ENCODE measurements around the gene PRKCE.
"Not testable (repeated sequence)": the region's sequence is repeated elsewhere in the genome, so short reads cannot be mapped to it uniquely, and the experiment has no call there.

Gene PRKCE

GRCh38 chr2:45909677-45910191 is 258.3 kb downstream of the PRKCE start:
- WGBS, result 87% methylated on average over 5 of the region's 5 CpGs
- no peak overlapping the region for H3K9ac ChIP-seq (ENCODE audit: low read depth, low read length)

GRCh38 chr2:45910473-45911060 is 259.1 kb downstream of the PRKCE start:
- Histone ChIP-seq H3K9me3 (ENCODE audit: insufficient read depth, low read depth, low read length) (no peaks in the 10 kb centered on the region), H3K36me3 (ENCODE audit: insufficient read depth, low read length) (no peaks in the 10 kb centered on the region), H3K27ac (ENCODE audit: low read depth, low read length) (no peak overlapping the region), H3K9ac (ENCODE audit: low read depth, low read length) (no peak overlapping the region), H3K4me3 (ENCODE audit: low read length) (no peak overlapping the region), H3K4me1 (ENCODE audit: insufficient read depth, low read length) (no peaks in the 10 kb centered on the region), H3K27me3 (ENCODE audit: insufficient read depth, low read length) (no peaks in the 10 kb centered on the region)
- WGBS, result 93% methylated on average over 7 of the region's 7 CpGs

More at GRCh38 chr2:45909677-45910191, 258.3 kb downstream of the PRKCE start:
- Histone ChIP-seq H3K27me3 (ENCODE audit: insufficient read depth, low read length) (no peaks in the 10 kb centered on the region), H3K27ac (ENCODE audit: low read depth, low read length) (no peak overlapping the region), H3K4me3 (ENCODE audit: low read length) (no peak overlapping the region), H3K36me3 (ENCODE audit: insufficient read depth, low read length) (no peaks in the 10 kb centered on the region), H3K4me1 (ENCODE audit: insufficient read depth, low read length) (no peaks in the 10 kb centered on the region), H3K9me3 (ENCODE audit: insufficient read depth, low read depth, low read length) (no peaks in the 10 kb centered on the region)

GRCh38 chr2:45911538-45911937 is 260.1 kb downstream of the PRKCE start:
- no peaks in the 10 kb centered on the region for H3K4me1 ChIP-seq (ENCODE audit: insufficient read depth, low read length)
- no peak overlapping the region for H3K4me3 ChIP-seq (ENCODE audit: low read length)
- H3K9me3 ChIP-seq (ENCODE audit: insufficient read depth, low read depth, low read length), result no peaks in the 10 kb centered on the region
- no peaks in the 10 kb centered on the region for H3K27me3 ChIP-seq (ENCODE audit: insufficient read depth, low read length)
- no peaks in the 10 kb centered on the region for H3K36me3 ChIP-seq (ENCODE audit: insufficient read depth, low read length)
- WGBS, result 96% methylated on average over 3 of the region's 3 CpGs
- H3K9ac ChIP-seq (ENCODE audit: low read depth, low read length), result no peak overlapping the region
- no peak overlapping the region for H3K27ac ChIP-seq (ENCODE audit: low read depth, low read length)

GRCh38 chr2:45912109-45912508 is 260.6 kb downstream of the PRKCE start:
- H3K36me3 ChIP-seq (ENCODE audit: insufficient read depth, low read length), result no peaks in the 10 kb centered on the region
- H3K9ac ChIP-seq (ENCODE audit: low read depth, low read length), result no peak overlapping the region
- WGBS, result 75% methylated on average over 5 of the region's 5 CpGs

GRCh38 chr2:45913539-45913938 is 262.1 kb downstream of the PRKCE start:
- no peaks in the 10 kb centered on the region for H3K9me3 ChIP-seq (ENCODE audit: insufficient read depth, low read depth, low read length)
- no peaks in the 10 kb centered on the region for H3K4me1 ChIP-seq (ENCODE audit: insufficient read depth, low read length)
- H3K9ac ChIP-seq (ENCODE audit: low read depth, low read length), result no peak overlapping the region
- H3K4me3 ChIP-seq (ENCODE audit: low read length), result no peak overlapping the region
- no peaks in the 10 kb centered on the region for H3K27me3 ChIP-seq (ENCODE audit: insufficient read depth, low read length)
- H3K36me3 ChIP-seq (ENCODE audit: insufficient read depth, low read length), result no peaks in the 10 kb centered on the region
- 91% methylated on average over 2 of the region's 2 CpGs for WGBS
- no peak overlapping the region for H3K27ac ChIP-seq (ENCODE audit: low read depth, low read length)

More at GRCh38 chr2:45912109-45912508, 260.6 kb downstream of the PRKCE start:
- no peak overlapping the region for H3K27ac ChIP-seq (ENCODE audit: low read depth, low read length)
- H3K9me3 ChIP-seq (ENCODE audit: insufficient read depth, low read depth, low read length), result no peaks in the 10 kb centered on the region
- H3K4me3 ChIP-seq (ENCODE audit: low read length), result no peak overlapping the region
- no peaks in the 10 kb centered on the region for H3K4me1 ChIP-seq (ENCODE audit: insufficient read depth, low read length)
- no peaks in the 10 kb centered on the region for H3K27me3 ChIP-seq (ENCODE audit: insufficient read depth, low read length)

GRCh38 chr2:45915523-45915922 is 264.0 kb downstream of the PRKCE start:
- no peaks in the 10 kb centered on the region for H3K4me1 ChIP-seq (ENCODE audit: insufficient read depth, low read length)
- H3K27me3 ChIP-seq (ENCODE audit: insufficient read depth, low read length), result no peaks in the 10 kb centered on the region
- no peak overlapping the region for H3K4me3 ChIP-seq (ENCODE audit: low read length)
- 97% methylated on average over 5 of the region's 5 CpGs for WGBS
- H3K9ac ChIP-seq (ENCODE audit: low read depth, low read length), result no peak overlapping the region
- no peaks in the 10 kb centered on the region for H3K36me3 ChIP-seq (ENCODE audit: insufficient read depth, low read length)
- no peak overlapping the region for H3K27ac ChIP-seq (ENCODE audit: low read depth, low read length)
- no peaks in the 10 kb centered on the region for H3K9me3 ChIP-seq (ENCODE audit: insufficient read depth, low read depth, low read length)

GRCh38 chr2:45917561-45918176 is 266.2 kb downstream of the PRKCE start:
- not testable (repeated sequence) for H3K9ac ChIP-seq (ENCODE audit: low read depth, low read length); H3K27me3 ChIP-seq (ENCODE audit: insufficient read depth, low read length); H3K9me3 ChIP-seq (ENCODE audit: insufficient read depth, low read depth, low read length); H3K27ac ChIP-seq (ENCODE audit: low read depth, low read length); H3K36me3 ChIP-seq (ENCODE audit: insufficient read depth, low read length); H3K4me1 ChIP-seq (ENCODE audit: insufficient read depth, low read length); H3K4me3 ChIP-seq (ENCODE audit: low read length)
- 97% methylated on average over 49 of the region's 49 CpGs for WGBS

GRCh38 chr2:45918463-45919159 is 267.1 kb downstream of the PRKCE start:
- Histone ChIP-seq H3K4me3 (ENCODE audit: low read length) (no peak overlapping the region), H3K9ac (ENCODE audit: low read depth, low read length) (no peak overlapping the region), H3K27me3 (ENCODE audit: insufficient read depth, low read length) (no peaks in the 10 kb centered on the region), H3K36me3 (ENCODE audit: insufficient read depth, low read length) (no peaks in the 10 kb centered on the region), H3K27ac (ENCODE audit: low read depth, low read length) (no peak overlapping the region), H3K9me3 (ENCODE audit: insufficient read depth, low read depth, low read length) (no peaks in the 10 kb centered on the region), H3K4me1 (ENCODE audit: insufficient read depth, low read length) (no peaks in the 10 kb centered on the region)
- WGBS, result 89% methylated on average over 4 of the region's 7 CpGs

GRCh38 chr2:45919160-45919650 is 267.7 kb downstream of the PRKCE start:
- no peaks in the 10 kb centered on the region for H3K4me1 ChIP-seq (ENCODE audit: insufficient read depth, low read length)
- no peak overlapping the region for H3K4me3 ChIP-seq (ENCODE audit: low read length)
- H3K27me3 ChIP-seq (ENCODE audit: insufficient read depth, low read length), result no peaks in the 10 kb centered on the region
- no peak overlapping the region for H3K9ac ChIP-seq (ENCODE audit: low read depth, low read length)
- no peaks in the 10 kb centered on the region for H3K36me3 ChIP-seq (ENCODE audit: insufficient read depth, low read length)
- WGBS, result 94% methylated on average over 7 of the region's 7 CpGs
- no peaks in the 10 kb centered on the region for H3K9me3 ChIP-seq (ENCODE audit: insufficient read depth, low read depth, low read length)
- H3K27ac ChIP-seq (ENCODE audit: low read depth, low read length), result no peak overlapping the region

GRCh38 chr2:45919711-45920111 is 268.2 kb downstream of the PRKCE start:
- WGBS, result 93% methylated on average over 3 of the region's 3 CpGs
- Histone ChIP-seq H3K27me3 (ENCODE audit: insufficient read depth, low read length) (no peaks in the 10 kb centered on the region), H3K4me3 (ENCODE audit: low read length) (no peak overlapping the region), H3K36me3 (ENCODE audit: insufficient read depth, low read length) (no peaks in the 10 kb centered on the region), H3K4me1 (ENCODE audit: insufficient read depth, low read length) (no peaks in the 10 kb centered on the region), H3K9ac (ENCODE audit: low read depth, low read length) (no peak overlapping the region), H3K27ac (ENCODE audit: low read depth, low read length) (no peak overlapping the region), H3K9me3 (ENCODE audit: insufficient read depth, low read depth, low read length) (no peaks in the 10 kb centered on the region)

GRCh38 chr2:45921921-45922320 is 270.4 kb downstream of the PRKCE start:
- Histone ChIP-seq H3K27me3 (ENCODE audit: insufficient read depth, low read length) (no peaks in the 10 kb centered on the region), H3K4me3 (ENCODE audit: low read length) (no peak overlapping the region), H3K9ac (ENCODE audit: low read depth, low read length) (no peak overlapping the region), H3K9me3 (ENCODE audit: insufficient read depth, low read depth, low read length) (no peaks in the 10 kb centered on the region), H3K27ac (ENCODE audit: low read depth, low read length) (no peak overlapping the region), H3K36me3 (ENCODE audit: insufficient read depth, low read length) (no peaks in the 10 kb centered on the region), H3K4me1 (ENCODE audit: insufficient read depth, low read length) (no peaks in the 10 kb centered on the region)

Data from HUES64 (cell line).